ENCODE results near the gene TCAF1. TPM values are rescaled to one million over a fixed set of nuclear protein-coding genes. Genes with fewer than 3 reads are reported as not detected.
A peak's percentile ranks its signal among the peaks of the same experiment; 100 is the strongest.
"Not testable (repeated sequence)": the region's sequence is repeated elsewhere in the genome, so short reads cannot be mapped to it uniquely, and the experiment has no call there.

TCAF1 gene
- total RNA-seq, 2 experiments from 2014 or later = 16.5 to 17.7 TPM

GRCh38 chr7:143821392-143822277 is 80.3 kb downstream of the TCAF1 start:
- CTCF ChIA-PET; H3K27me3 Mint-ChIP-seq; H3K36me3 Mint-ChIP-seq (ENCODE audit: low read depth); H3K9me3 Mint-ChIP-seq (ENCODE audit: low read depth); H3K4me1 Mint-ChIP-seq; H3K4me3 Mint-ChIP-seq; H3K27ac Mint-ChIP-seq; DNase-seq; intact Hi-C loops (cut with DNase I, micrococcal nuclease); POLR2A ChIA-PET: not testable (repeated sequence)
- peak; percentile 77 for ATAC-seq

GRCh38 chr7:143817873-143818272 is 84.1 kb downstream of the TCAF1 start:
- H3K4me1 Mint-ChIP-seq; ATAC-seq; CTCF ChIA-PET; H3K36me3 Mint-ChIP-seq (ENCODE audit: low read depth); H3K27ac Mint-ChIP-seq; POLR2A ChIA-PET; H3K4me3 Mint-ChIP-seq; intact Hi-C loops (cut with DNase I, micrococcal nuclease); DNase-seq; H3K27me3 Mint-ChIP-seq; H3K9me3 Mint-ChIP-seq (ENCODE audit: low read depth): not testable (repeated sequence)

- H3K4me3 Mint-ChIP-seq; ATAC-seq; H3K4me1 Mint-ChIP-seq; DNase-seq; CTCF ChIA-PET; H3K9me3 Mint-ChIP-seq (ENCODE audit: low read depth); intact Hi-C loops (cut with DNase I, micrococcal nuclease); H3K36me3 Mint-ChIP-seq (ENCODE audit: low read depth); H3K27ac Mint-ChIP-seq; POLR2A ChIA-PET; H3K27me3 Mint-ChIP-seq: not testable (repeated sequence)
These were observed 85.4 kb downstream of the TCAF1 start for GRCh38 chr7:143816471-143817133.

GRCh38 chr7:143810639-143811038 is 91.3 kb downstream of the TCAF1 start:
- H3K27me3 Mint-ChIP-seq; H3K4me1 Mint-ChIP-seq; POLR2A ChIA-PET; H3K36me3 Mint-ChIP-seq (ENCODE audit: low read depth); H3K4me3 Mint-ChIP-seq; CTCF ChIA-PET; ATAC-seq; H3K9me3 Mint-ChIP-seq (ENCODE audit: low read depth); DNase-seq; H3K27ac Mint-ChIP-seq; intact Hi-C loops (cut with DNase I, micrococcal nuclease): not testable (repeated sequence)

- H3K27ac Mint-ChIP-seq; H3K36me3 Mint-ChIP-seq (ENCODE audit: low read depth); POLR2A ChIA-PET; H3K27me3 Mint-ChIP-seq; DNase-seq; H3K9me3 Mint-ChIP-seq (ENCODE audit: low read depth); H3K4me3 Mint-ChIP-seq; H3K4me1 Mint-ChIP-seq; ATAC-seq; CTCF ChIA-PET; intact Hi-C loops (cut with DNase I, micrococcal nuclease): not testable (repeated sequence)
These were observed 95.3 kb downstream of the TCAF1 start for GRCh38 chr7:143806664-143807071.

Other genes with a start within 250 kb of the TCAF1 start
- gene CTAGE6, start 144.5 kb downstream of the TCAF1 start, total RNA-seq = 1 to 10 TPM in 1 of 2 experiments, under 1 TPM in 1; 0.94 to 1.5 TPM
- gene OR2F2, start 33.1 kb upstream of the TCAF1 start, total RNA-seq = not detected
- not detected for gene OR2F1, start 52.7 kb upstream of the TCAF1 start, total RNA-seq
- not detected for gene OR6B1, start 98.1 kb upstream of the TCAF1 start, total RNA-seq
- not detected for gene OR2A5, start 146.8 kb upstream of the TCAF1 start, total RNA-seq
- not detected for gene OR2A25, start 167.6 kb upstream of the TCAF1 start, total RNA-seq
- gene OR2A12, start 184.1 kb upstream of the TCAF1 start, total RNA-seq = not detected
- gene OR2A2, start 207.4 kb upstream of the TCAF1 start, total RNA-seq = not detected
- not detected for gene OR2A14, start 221.0 kb upstream of the TCAF1 start, total RNA-seq

All from activated CD4-positive, alpha-beta T cell treated with anti-CD3 and anti-CD28 coated beads for 36 hours (primary cell).